Testis (tissue), 2 donors: ENCODE data around the gene CELF4.

Experiments
- CTCF ChIP-seq, 3 experiments: fragments of 450-650 bp in 2 of 3; fragments of 200-600 bp in 1 of 3; sonication (generic) in 1 of 3; IDR thresholded peaks; one replicate each; pipeline ENCODE4 v1.5.1; 2016 to 2019; ENCODE audit warnings: antibody characterized with exemption in 3 of 3, mild to moderate bottlenecking in 2 of 3, moderate library complexity in 1 of 3
- POLR2A ChIP-seq: fragments of 450-650 bp; IDR thresholded peaks from one replicate; pipeline ENCODE4 v1.6.1; 2017; ENCODE audit warnings: antibody characterized with exemption, mild to moderate bottlenecking, moderate library complexity

- TF ChIP-seq CTCF (IDR thresholded peaks at IDR 0.05) (no peak), POLR2A (no peak)
Measured at GRCh38 chr18:37497853-37498518, 67.6 kb downstream of the CELF4 start.
